HEK293 (cell line): ENCODE results near the gene EML6.

Experiments used
- CTCF ChIA-PET: fragments of 350-600 bp; formaldehyde crosslinking; extraction: SDS; loops from one replicate; lab custom pipeline; 2021; ENCODE audit warnings: antibody characterized with exemption; lab: Yijun Ruan, JAX
- POLR2A ChIA-PET: fragments of 300-600 bp; formaldehyde crosslinking; extraction: SDS; loops from one replicate; lab custom pipeline; 2020; ENCODE audit warnings: antibody characterized with exemption, inconsistent platforms; lab: Yijun Ruan, JAX
- H3K27ac ChIP-seq: fragments of 200-500 bp; sonication (Bioruptor generic); 2 replicates; pipeline ENCODE4 v1.5.1; 2014; ENCODE audit warnings: low read depth, low read length, control low read depth, inconsistent platforms; ENCODE audit errors: extremely low read depth
- H3K36me3 ChIP-seq, 2 experiments: fragments of 200-500 bp in 1 of 2; sonication (Bioruptor generic) in 1 of 2; 1 replicate in 1 of 2; 2 replicates in 1 of 2; pipeline ENCODE4 v1.5.1; 2014 to 2017; ENCODE audit warnings: inconsistent platforms in 2 of 2, low read length in 2 of 2; ENCODE audit not compliant: control insufficient read depth in 2 of 2, insufficient read depth in 1 of 2
- H3K4me1 ChIP-seq: fragments of 200-500 bp; sonication (Bioruptor generic); 2 replicates; pipeline ENCODE4 v1.5.1; 2014; ENCODE audit warnings: mild to moderate bottlenecking, low read length, inconsistent platforms; ENCODE audit not compliant: control insufficient read depth, insufficient read depth
- H3K4me3 ChIP-seq: 2 replicates; pipeline ENCODE4 v1.5.1; 2011; ENCODE audit warnings: low read depth, mild to moderate bottlenecking, control low read depth, low read length, moderate library complexity
- H3K9me3 ChIP-seq: fragments of 200-500 bp; sonication (Bioruptor generic); 2 replicates; pipeline ENCODE4 v1.5.1; 2014; ENCODE audit warnings: low read depth, low read length, inconsistent platforms; ENCODE audit not compliant: control insufficient read depth, insufficient read depth
- BCL11A ChIP-seq: fragments of 450-650 bp; formaldehyde crosslinking; IDR thresholded peaks from 2 replicates; pipeline ENCODE4 v1.5.1; 2016; ENCODE audit warnings: low read depth, missing biosample characterization, missing genetic modification characterization
- CTCF ChIP-seq: fragments of 450-650 bp; formaldehyde crosslinking; IDR thresholded peaks from 2 replicates; pipeline ENCODE4 v1.5.1; 2016; ENCODE audit warnings: missing biosample characterization, missing genetic modification characterization
- INSM2 ChIP-seq: fragments of 450-650 bp; formaldehyde crosslinking; IDR thresholded peaks from 2 replicates; pipeline ENCODE4 v1.5.1; 2016; ENCODE audit warnings: missing biosample characterization, missing genetic modification characterization
- KLF10 ChIP-seq: fragments of 450-650 bp; IDR thresholded peaks from 2 replicates; pipeline ENCODE4 v1.5.1; 2018; ENCODE audit warnings: missing biosample characterization, mild to moderate bottlenecking, missing genetic modification characterization
- PRDM6 ChIP-seq: fragments of 450-650 bp; formaldehyde crosslinking; IDR thresholded peaks from 2 replicates; pipeline ENCODE4 v1.5.1; 2017; ENCODE audit warnings: missing biosample characterization, missing genetic modification characterization
- TRIM28 ChIP-seq: IDR thresholded peaks from 2 replicates; pipeline ENCODE4 v1.6.1; 2011; ENCODE audit warnings: low read length, control low read depth, borderline replicate concordance
- ZBTB20 ChIP-seq: fragments of 450-650 bp; formaldehyde crosslinking; IDR thresholded peaks from 2 replicates; pipeline ENCODE4 v1.5.1; 2016; ENCODE audit warnings: missing biosample characterization, missing genetic modification characterization
- ZNF10 ChIP-seq: fragments of 450-650 bp; formaldehyde crosslinking; IDR thresholded peaks from 2 replicates; pipeline ENCODE4 v1.5.1; 2017; ENCODE audit warnings: missing biosample characterization, missing genetic modification characterization
- ZNF221 ChIP-seq: fragments of 450-650 bp; formaldehyde crosslinking; IDR thresholded peaks from 2 replicates; pipeline ENCODE4 v1.5.1; 2017; ENCODE audit warnings: missing biosample characterization, missing genetic modification characterization, borderline replicate concordance
- ZNF423 ChIP-seq: fragments of 450-650 bp; formaldehyde crosslinking; IDR thresholded peaks from 2 replicates; pipeline ENCODE4 v1.5.1; 2016; ENCODE audit warnings: missing biosample characterization, missing genetic modification characterization
- ZNF433 ChIP-seq: fragments of 450-650 bp; formaldehyde crosslinking; IDR thresholded peaks from 2 replicates; pipeline ENCODE4 v1.5.1; 2016; ENCODE audit warnings: missing biosample characterization, missing genetic modification characterization, low read depth
- ZNF510 ChIP-seq: fragments of 450-650 bp; formaldehyde crosslinking; IDR thresholded peaks from 2 replicates; pipeline ENCODE4 v1.5.1; 2018; ENCODE audit warnings: mild to moderate bottlenecking, missing genetic modification characterization, missing biosample characterization; ENCODE audit not compliant: insufficient replicate concordance
- ZNF513 ChIP-seq: fragments of 450-650 bp; IDR thresholded peaks from 2 replicates; pipeline ENCODE4 v1.5.1; 2018; ENCODE audit warnings: missing biosample characterization, missing genetic modification characterization
- ZNF521 ChIP-seq: fragments of 450-650 bp; formaldehyde crosslinking; IDR thresholded peaks from 2 replicates; pipeline ENCODE4 v1.5.1; 2017; ENCODE audit warnings: missing biosample characterization, mild to moderate bottlenecking, missing genetic modification characterization
- ZNF529 ChIP-seq: fragments of 450-650 bp; formaldehyde crosslinking; IDR thresholded peaks from 2 replicates; pipeline ENCODE4 v1.5.1; 2017; ENCODE audit warnings: missing genetic modification characterization, missing biosample characterization; ENCODE audit not compliant: insufficient replicate concordance
- ZNF544 ChIP-seq: fragments of 450-650 bp; formaldehyde crosslinking; IDR thresholded peaks from 2 replicates; pipeline ENCODE4 v1.5.0; 2017; ENCODE audit warnings: missing biosample characterization, missing genetic modification characterization
- ZNF585B ChIP-seq: fragments of 450-650 bp; formaldehyde crosslinking; IDR thresholded peaks from 2 replicates; pipeline ENCODE4 v1.5.1; 2016; ENCODE audit warnings: missing biosample characterization, missing genetic modification characterization
- ZNF600 ChIP-seq: fragments of 450-650 bp; formaldehyde crosslinking; IDR thresholded peaks from 2 replicates; pipeline ENCODE4 v1.5.1; 2016; ENCODE audit warnings: missing biosample characterization, missing genetic modification characterization
- ZNF610 ChIP-seq: fragments of 450-650 bp; formaldehyde crosslinking; IDR thresholded peaks from 2 replicates; pipeline ENCODE4 v1.5.1; 2016; ENCODE audit warnings: missing biosample characterization, missing genetic modification characterization, borderline replicate concordance
- ZNF664 ChIP-seq: fragments of 450-650 bp; formaldehyde crosslinking; IDR thresholded peaks from 2 replicates; pipeline ENCODE4 v1.5.1; 2016; ENCODE audit warnings: missing biosample characterization, missing genetic modification characterization
- ZNF791 ChIP-seq: fragments of 450-650 bp; formaldehyde crosslinking; IDR thresholded peaks from 2 replicates; pipeline ENCODE4 v1.5.1; 2016; ENCODE audit warnings: missing biosample characterization, missing genetic modification characterization
- ZSCAN16 ChIP-seq: fragments of 450-650 bp; formaldehyde crosslinking; IDR thresholded peaks from 2 replicates; pipeline ENCODE4 v1.5.1; 2016; ENCODE audit warnings: missing biosample characterization, missing genetic modification characterization

The EML6 gene

GRCh38 chr2:54981385-54981784 is 257.9 kb downstream of the EML6 start (continued):
- no peak for TF ChIP-seq CTCF (tag by site-specific recombination)
- TF ChIP-seq INSM2 (tag by site-specific recombination) = no peak
- no peak for TF ChIP-seq ZNF600 (tag by site-specific recombination)
- no peak for TF ChIP-seq KLF10 (tag by site-specific recombination)
- TF ChIP-seq ZNF10 (tag by site-specific recombination) = no peak
- TF ChIP-seq ZNF610 (tag by site-specific recombination) = no peak
- no peak for TF ChIP-seq ZNF423 (tag by site-specific recombination)
- TF ChIP-seq ZNF513 (tag by site-specific recombination) = no peak
- no peak for TF ChIP-seq ZNF529 (tag by site-specific recombination)
- TF ChIP-seq ZNF585B (tag by site-specific recombination) = no peak
- TF ChIP-seq ZNF221 (tag by site-specific recombination) = no peak
- TF ChIP-seq, all 188 proteins: peak for 0

GRCh38 chr2:54983345-54984220 is 260.1 kb downstream of the EML6 start:
- ChIA-PET CTCF (interaction anchor here (0.7 kb wide), 1 partner anchor 22 kb away, joined by 3 read pairs; no protein-coding TSS in a partner anchor), POLR2A (no interaction called here)
- Histone ChIP-seq H3K9me3 (no peaks in the 10 kb centered on the region), H3K27ac (no peak overlapping the region), H3K36me3 (peaks cover 3 to 32% of the 10 kb centered on the region in 2 experiments; a peak in 1 of 3 replicates), H3K4me3 (no peak overlapping the region), H3K4me1 (no peaks in the 10 kb centered on the region)
- TF ChIP-seq TRIM28 (no peak), ZBTB20 (tag by site-specific recombination) (no peak), ZSCAN16 (no peak), BCL11A (tag by site-specific recombination) (no peak), PRDM6 (tag by site-specific recombination) (no peak), ZNF791 (tag by site-specific recombination) (no peak), ZNF510 (tag by site-specific recombination) (no peak), ZNF600 (tag by site-specific recombination) (no peak), ZNF544 (no peak), ZNF521 (tag by site-specific recombination) (no peak), ZNF664 (tag by site-specific recombination) (no peak), ZNF433 (tag by site-specific recombination) (no peak)
